Measurements from ENCODE around the gene PACSIN2.
A peak's percentile ranks its signal among the peaks of the same experiment; 100 is the strongest.

PACSIN2 gene

GRCh38 chr22:42878561-42879305 is 136.2 kb downstream of the PACSIN2 start:
- DNase-seq, result no peak

GRCh38 chr22:42877597-42878340 is 137.2 kb downstream of the PACSIN2 start:
- no peak for DNase-seq

- DNase-seq, result no peak
Observed at GRCh38 chr22:42877158-42877557, 137.8 kb downstream of the PACSIN2 start.

- no peak for DNase-seq
Observed at GRCh38 chr22:42876041-42876440, 138.9 kb downstream of the PACSIN2 start.

GRCh38 chr22:42874010-42874409 is 140.9 kb downstream of the PACSIN2 start:
- DNase-seq, result no peak

GRCh38 chr22:42873356-42873755 is 141.6 kb downstream of the PACSIN2 start:
- DNase-seq, result no peak

GRCh38 chr22:42872821-42873220 is 142.1 kb downstream of the PACSIN2 start:
- no peak for DNase-seq

GRCh38 chr22:42871146-42872050 is 143.6 kb downstream of the PACSIN2 start:
- DNase-seq, result no peak

- no peak for DNase-seq
Observed at GRCh38 chr22:42869888-42870480, 145.0 kb downstream of the PACSIN2 start.

- no peak for DNase-seq
Observed at GRCh38 chr22:42869463-42869862, 145.5 kb downstream of the PACSIN2 start.

- no peak for DNase-seq
Observed at GRCh38 chr22:42868751-42869251, 146.1 kb downstream of the PACSIN2 start.

- no peak for DNase-seq
Observed at GRCh38 chr22:42866100-42866499, 148.8 kb downstream of the PACSIN2 start.

- DNase-seq, result no peak
Observed at GRCh38 chr22:42865536-42865935, 149.4 kb downstream of the PACSIN2 start.

- DNase-seq, result no peak
Observed at GRCh38 chr22:42863349-42863961, 151.5 kb downstream of the PACSIN2 start.

- no peak for DNase-seq
Observed at GRCh38 chr22:42862045-42862734, 152.8 kb downstream of the PACSIN2 start.

- DNase-seq, result peak; percentile 70
Observed at GRCh38 chr22:42860968-42861367, 154.0 kb downstream of the PACSIN2 start.

GRCh38 chr22:42857845-42858481 is 157.0 kb downstream of the PACSIN2 start:
- peak; percentile 50 for DNase-seq

GRCh38 chr22:42856865-42857704 is 157.9 kb downstream of the PACSIN2 start, which contains the start of gene ARFGAP3:
ARFGAP3 (minus strand) TSS chr22:42857273; CDS start chr22:42857182, 91 bp downstream.
- peak; percentile 47 for DNase-seq

GRCh38 chr22:42856179-42856864 is 158.6 kb downstream of the PACSIN2 start:
- DNase-seq, result no peak

All from NCI-H2029 treated with DMSO at 0.1 percent for 48 hours (cell line).